Measurements from ENCODE around the gene ECD.
A peak's percentile ranks its signal among the peaks of the same experiment; 100 is the strongest.

The ECD gene

GRCh38 chr10:73095481-73096021, 72.3 kb downstream of the ECD start:
- DNase-seq (ENCODE audit: low spot score in 2 of 2), result peak; percentile 15 to 70
- peak overlapping the region; percentile 93 for H3K4me3 Mint-ChIP-seq
- peaks cover 70% of the 10 kb centered on the region for H3K36me3 Mint-ChIP-seq
- H3K9me3 Mint-ChIP-seq, result no peaks in the 10 kb centered on the region
- ATAC-seq, result no peak
- H3K4me1 Mint-ChIP-seq, result peaks cover 10% of the 10 kb centered on the region
- peak overlapping the region; percentile 97 for H3K27ac Mint-ChIP-seq

- Mint-ChIP-seq H3K4me3 (peak overlapping the region; percentile 93), H3K27ac (peak overlapping the region; percentile 97), H3K4me1 (peaks cover 10% of the 10 kb centered on the region), H3K9me3 (no peaks in the 10 kb centered on the region), H3K36me3 (peaks cover 74% of the 10 kb centered on the region)
- DNase-seq (ENCODE audit: low spot score in 2 of 2), result no peak
- ATAC-seq, result no peak
These were observed 72.8 kb downstream of the ECD start for GRCh38 chr10:73094986-73095480.

GRCh38 chr10:73093922-73094850, 73.6 kb downstream of the ECD start:
- DNase-seq (ENCODE audit: low spot score in 2 of 2) (no peak), ATAC-seq (no peak)
- Mint-ChIP-seq H3K4me3 (peak overlapping the region; percentile 93), H3K4me1 (peaks cover 10% of the 10 kb centered on the region), H3K36me3 (peaks cover 82% of the 10 kb centered on the region), H3K27ac (no peak overlapping the region), H3K9me3 (no peaks in the 10 kb centered on the region)

GRCh38 chr10:73092830-73093229, 75.0 kb downstream of the ECD start:
- Mint-ChIP-seq H3K4me1 (peaks cover 19% of the 10 kb centered on the region), H3K27ac (no peak overlapping the region)
- ATAC-seq, result no peak

GRCh38 chr10:73088304-73088703, 79.5 kb downstream of the ECD start:
- DNase-seq (ENCODE audit: low spot score in 2 of 2) (no peak), ATAC-seq (no peak)
- Mint-ChIP-seq H3K4me3 (no peak overlapping the region), H3K36me3 (peaks cover 69% of the 10 kb centered on the region), H3K27ac (peak overlapping the region; percentile 46), H3K4me1 (peaks cover 9% of the 10 kb centered on the region), H3K9me3 (no peaks in the 10 kb centered on the region)

More at GRCh38 chr10:73092830-73093229, 75.0 kb downstream of the ECD start:
- DNase-seq (ENCODE audit: low spot score in 2 of 2), result no peak
- H3K4me3 Mint-ChIP-seq, result peak overlapping the region; percentile 93
- H3K36me3 Mint-ChIP-seq, result peaks cover 94% of the 10 kb centered on the region
- H3K9me3 Mint-ChIP-seq, result no peaks in the 10 kb centered on the region

GRCh38 chr10:73086816-73087215, 81.0 kb downstream of the ECD start:
- DNase-seq (ENCODE audit: low spot score in 2 of 2) (no peak), ATAC-seq (no peak)
- H3K4me1 Mint-ChIP-seq, result peaks cover 9% of the 10 kb centered on the region
- no peaks in the 10 kb centered on the region for H3K9me3 Mint-ChIP-seq
- H3K36me3 Mint-ChIP-seq, result peaks cover 54% of the 10 kb centered on the region
- H3K4me3 Mint-ChIP-seq, result no peak overlapping the region
- no peak overlapping the region for H3K27ac Mint-ChIP-seq

- peaks cover 35% of the 10 kb centered on the region for H3K36me3 Mint-ChIP-seq
- ATAC-seq, result no peak
- no peak overlapping the region for H3K4me3 Mint-ChIP-seq
- no peak for DNase-seq (ENCODE audit: low spot score in 2 of 2)
- H3K9me3 Mint-ChIP-seq, result no peaks in the 10 kb centered on the region
- no peak overlapping the region for H3K27ac Mint-ChIP-seq
- peaks cover 14% of the 10 kb centered on the region for H3K4me1 Mint-ChIP-seq
These were observed 83.6 kb downstream of the ECD start for GRCh38 chr10:73084209-73084608.
